ENCODE measurements around the gene AR. TPM values are rescaled to one million over a fixed set of nuclear protein-coding genes. Genes with fewer than 3 reads are reported as not detected.
"Not testable (repeated sequence)": the region's sequence is repeated elsewhere in the genome, so short reads cannot be mapped to it uniquely, and the experiment has no call there.

AR gene
- total RNA-seq, 1 experiment from 2014 or later, result 0.05 TPM

DNA sequence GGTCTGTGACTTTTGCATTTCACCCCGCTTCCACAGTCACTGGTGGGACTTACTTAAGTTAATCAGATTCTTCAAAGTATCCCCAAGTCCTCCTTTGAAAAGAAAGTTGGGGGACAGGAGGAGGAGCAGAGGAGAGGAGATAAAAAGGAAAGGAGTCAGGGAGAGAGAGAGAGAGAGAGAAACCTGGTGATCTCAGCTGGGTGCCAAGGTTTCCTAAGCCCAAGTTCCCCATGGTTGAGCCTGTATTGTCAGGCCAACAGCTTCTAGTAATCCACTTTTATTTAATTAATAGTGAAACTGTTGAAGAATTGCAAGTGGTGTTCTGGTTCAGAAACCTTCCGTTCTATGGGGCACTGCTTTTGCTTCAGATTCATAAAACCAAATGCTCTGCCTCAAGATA, 91.6 kb downstream of the AR start:
- no peak overlapping the region for H3K4me3 ChIP-seq (ENCODE audit: low read depth in 2 of 2, low read length in 2 of 2)
- TF ChIP-seq, protein P1, sequence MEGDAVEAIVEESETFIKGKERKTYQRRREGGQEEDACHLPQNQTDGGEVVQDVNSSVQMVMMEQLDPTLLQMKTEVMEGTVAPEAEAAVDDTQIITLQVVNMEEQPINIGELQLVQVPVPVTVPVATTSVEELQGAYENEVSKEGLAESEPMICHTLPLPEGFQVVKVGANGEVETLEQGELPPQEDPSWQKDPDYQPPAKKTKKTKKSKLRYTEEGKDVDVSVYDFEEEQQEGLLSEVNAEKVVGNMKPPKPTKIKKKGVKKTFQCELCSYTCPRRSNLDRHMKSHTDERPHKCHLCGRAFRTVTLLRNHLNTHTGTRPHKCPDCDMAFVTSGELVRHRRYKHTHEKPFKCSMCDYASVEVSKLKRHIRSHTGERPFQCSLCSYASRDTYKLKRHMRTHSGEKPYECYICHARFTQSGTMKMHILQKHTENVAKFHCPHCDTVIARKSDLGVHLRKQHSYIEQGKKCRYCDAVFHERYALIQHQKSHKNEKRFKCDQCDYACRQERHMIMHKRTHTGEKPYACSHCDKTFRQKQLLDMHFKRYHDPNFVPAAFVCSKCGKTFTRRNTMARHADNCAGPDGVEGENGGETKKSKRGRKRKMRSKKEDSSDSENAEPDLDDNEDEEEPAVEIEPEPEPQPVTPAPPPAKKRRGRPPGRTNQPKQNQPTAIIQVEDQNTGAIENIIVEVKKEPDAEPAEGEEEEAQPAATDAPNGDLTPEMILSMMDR (IDR thresholded peaks at IDR 0.05), result no peak
- TF ChIP-seq SIN3A (IDR thresholded peaks at IDR 0.05; ENCODE audit: borderline replicate concordance, insufficient read depth, low read depth, low read length) (no peak), TCF7L2 (IDR thresholded peaks at IDR 0.05; ENCODE audit: low read depth, low read length) (no peak), POLR2AphosphoS5 (IDR thresholded peaks at IDR 0.05; ENCODE audit: low read depth, low read length) (no peak)
- TF ChIP-seq, protein P2, sequence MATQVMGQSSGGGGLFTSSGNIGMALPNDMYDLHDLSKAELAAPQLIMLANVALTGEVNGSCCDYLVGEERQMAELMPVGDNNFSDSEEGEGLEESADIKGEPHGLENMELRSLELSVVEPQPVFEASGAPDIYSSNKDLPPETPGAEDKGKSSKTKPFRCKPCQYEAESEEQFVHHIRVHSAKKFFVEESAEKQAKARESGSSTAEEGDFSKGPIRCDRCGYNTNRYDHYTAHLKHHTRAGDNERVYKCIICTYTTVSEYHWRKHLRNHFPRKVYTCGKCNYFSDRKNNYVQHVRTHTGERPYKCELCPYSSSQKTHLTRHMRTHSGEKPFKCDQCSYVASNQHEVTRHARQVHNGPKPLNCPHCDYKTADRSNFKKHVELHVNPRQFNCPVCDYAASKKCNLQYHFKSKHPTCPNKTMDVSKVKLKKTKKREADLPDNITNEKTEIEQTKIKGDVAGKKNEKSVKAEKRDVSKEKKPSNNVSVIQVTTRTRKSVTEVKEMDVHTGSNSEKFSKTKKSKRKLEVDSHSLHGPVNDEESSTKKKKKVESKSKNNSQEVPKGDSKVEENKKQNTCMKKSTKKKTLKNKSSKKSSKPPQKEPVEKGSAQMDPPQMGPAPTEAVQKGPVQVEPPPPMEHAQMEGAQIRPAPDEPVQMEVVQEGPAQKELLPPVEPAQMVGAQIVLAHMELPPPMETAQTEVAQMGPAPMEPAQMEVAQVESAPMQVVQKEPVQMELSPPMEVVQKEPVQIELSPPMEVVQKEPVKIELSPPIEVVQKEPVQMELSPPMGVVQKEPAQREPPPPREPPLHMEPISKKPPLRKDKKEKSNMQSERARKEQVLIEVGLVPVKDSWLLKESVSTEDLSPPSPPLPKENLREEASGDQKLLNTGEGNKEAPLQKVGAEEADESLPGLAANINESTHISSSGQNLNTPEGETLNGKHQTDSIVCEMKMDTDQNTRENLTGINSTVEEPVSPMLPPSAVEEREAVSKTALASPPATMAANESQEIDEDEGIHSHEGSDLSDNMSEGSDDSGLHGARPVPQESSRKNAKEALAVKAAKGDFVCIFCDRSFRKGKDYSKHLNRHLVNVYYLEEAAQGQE (IDR thresholded peaks at IDR 0.05; ENCODE audit: insufficient read depth in 1 of 2, low read depth in 2 of 2, low read length in 1 of 2), result no peak
- in situ Hi-C loops (cut with HindIII; ENCODE audit: low pct_unique_long_range_greater_than_20kb, low sequenced_read_pairs), result no loop called here
- BruUV-seq (replicated peaks), result no TSS peak
- H3K27me3 ChIP-seq (ENCODE audit: control insufficient read depth, insufficient read depth, low read length), result no peaks in the 10 kb centered on the region
- intact Hi-C loops (cut with micrococcal nuclease; ENCODE audit: unreplicated experiment), result no loop called here
- H3K9me3 ChIP-seq (ENCODE audit: control insufficient read depth, insufficient read depth, low read depth, low read length), result no peaks in the 10 kb centered on the region
- H3K36me3 ChIP-seq (ENCODE audit: control insufficient read depth, insufficient read depth, low read length), result no peaks in the 10 kb centered on the region
- H3K27ac ChIP-seq (ENCODE audit: low read length), result no peak overlapping the region
- ATAC-seq (no peak), DNase-seq (ENCODE audit: low read depth, low spot score) (no peak)
- CTCF ChIA-PET, result no interaction called here
- no peaks in the 10 kb centered on the region for H3K4me1 ChIP-seq (ENCODE audit: control insufficient read depth, insufficient read depth, low read length)
- POLR2A ChIA-PET, result no interaction called here

- Histone ChIP-seq H3K27ac (ENCODE audit: low read length) (no peak overlapping the region), H3K4me3 (ENCODE audit: low read depth in 2 of 2, low read length in 2 of 2) (no peak overlapping the region), H3K27me3 (ENCODE audit: control insufficient read depth, insufficient read depth, low read length) (no peaks in the 10 kb centered on the region), H3K4me1 (ENCODE audit: control insufficient read depth, insufficient read depth, low read length) (no peaks in the 10 kb centered on the region), H3K9me3 (ENCODE audit: control insufficient read depth, insufficient read depth, low read depth, low read length) (no peaks in the 10 kb centered on the region), H3K36me3 (ENCODE audit: control insufficient read depth, insufficient read depth, low read length) (no peaks in the 10 kb centered on the region)
- intact Hi-C loops (cut with micrococcal nuclease; ENCODE audit: unreplicated experiment), result no loop called here
- in situ Hi-C loops (cut with HindIII; ENCODE audit: low pct_unique_long_range_greater_than_20kb, low sequenced_read_pairs), result no loop called here
- TF ChIP-seq SIN3A (IDR thresholded peaks at IDR 0.05; ENCODE audit: borderline replicate concordance, insufficient read depth, low read depth, low read length) (no peak), TCF7L2 (IDR thresholded peaks at IDR 0.05; ENCODE audit: low read depth, low read length) (no peak), POLR2AphosphoS5 (IDR thresholded peaks at IDR 0.05; ENCODE audit: low read depth, low read length) (no peak)
- TF ChIP-seq, protein P1 (IDR thresholded peaks at IDR 0.05), result no peak
- TF ChIP-seq, protein P2 (IDR thresholded peaks at IDR 0.05; ENCODE audit: insufficient read depth in 1 of 2, low read depth in 2 of 2, low read length in 1 of 2), result no peak
- ATAC-seq (no peak), DNase-seq (ENCODE audit: low read depth, low spot score) (no peak)
- CTCF ChIA-PET, result no interaction called here
- POLR2A ChIA-PET, result no interaction called here
- no TSS peak for BruUV-seq (replicated peaks)
Observed at GRCh38 chrX:67636532-67636931, 92.7 kb downstream of the AR start.

DNA sequence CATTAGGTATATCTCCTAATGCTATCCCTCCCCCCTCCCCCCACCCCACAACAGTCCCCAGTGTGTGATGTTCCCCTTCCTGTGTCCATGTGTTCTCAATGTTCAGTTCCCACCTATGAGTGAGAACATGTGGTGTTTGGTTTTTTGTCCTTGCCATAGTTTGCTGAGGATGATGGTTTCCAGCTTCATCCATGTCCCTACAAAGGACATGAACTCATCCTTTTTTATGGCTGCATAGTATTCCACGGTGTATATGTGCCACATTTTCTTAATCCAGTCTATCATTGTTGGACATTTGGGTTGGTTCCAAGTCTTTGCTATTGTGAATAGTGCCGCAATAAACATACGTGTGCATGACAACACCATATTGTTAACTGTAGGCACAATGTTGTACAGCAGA, 93.5 kb downstream of the AR start:
- H3K4me1 ChIP-seq (ENCODE audit: control insufficient read depth, insufficient read depth, low read length); H3K27ac ChIP-seq (ENCODE audit: low read length); H3K9me3 ChIP-seq (ENCODE audit: control insufficient read depth, insufficient read depth, low read depth, low read length); CTCF ChIA-PET; DNase-seq (ENCODE audit: low read depth, low spot score); H3K36me3 ChIP-seq (ENCODE audit: control insufficient read depth, insufficient read depth, low read length); H3K4me3 ChIP-seq (ENCODE audit: low read depth in 2 of 2, low read length in 2 of 2); POLR2A ChIA-PET; ATAC-seq; in situ Hi-C loops (cut with HindIII; ENCODE audit: low pct_unique_long_range_greater_than_20kb, low sequenced_read_pairs); intact Hi-C loops (cut with micrococcal nuclease; ENCODE audit: unreplicated experiment); BruUV-seq (replicated peaks); H3K27me3 ChIP-seq (ENCODE audit: control insufficient read depth, insufficient read depth, low read length): not testable (repeated sequence)

Data from Panc1 (cell line).